K562 (cell line): ENCODE results near the gene TNNT3. TPM values are rescaled to one million over a fixed set of nuclear protein-coding genes. Genes with fewer than 3 reads are reported as not detected.

Experiments used
- ATAC-seq: fragments of 200-7000 bp; cut with Tn5 transposase; 3 replicates; pipeline ENCODE4 v1.9.1; 2020; ENCODE audit warnings: moderate library complexity
- BruUV-seq: library from RNA; stranded (reverse); fragments of 400-500 nt; replicated peaks from 2 replicates; lab custom pipeline; 2021; lab: Mats Ljungman, UMichigan
- CTCF ChIA-PET: fragments of 300-600 bp; formaldehyde crosslinking; extraction: SDS; loops from one replicate; lab custom pipeline; 2021; ENCODE audit warnings: low intra/inter-chr PET ratio; lab: Yijun Ruan, JAX
- POLR2A ChIA-PET: fragments of 300-600, 350-650 bp; sonication (Branson Sonifier 250); formaldehyde crosslinking; extraction: SDS; loops from one replicate; lab custom pipeline; 2021; ENCODE audit warnings: antibody characterized with exemption, inconsistent platforms; lab: Yijun Ruan, JAX
- DNase-seq, 4 experiments: peaks; one replicate each; pipeline versions ENCODE4 v3.0.0 to v3.0.0-alpha.2; 2011 to 2018; ENCODE audit warnings: low spot score in 3 of 4, mixed read lengths in 3 of 4; ENCODE audit errors: extremely low read depth in 1 of 4
- FAIRE-seq: peaks from 2 replicates; lab custom pipeline; 2011; peaks lifted over from hg19 to GRCh38; lab: Jason Lieb, UNC
- H2AFZ ChIP-seq: 2 replicates; pipeline ENCODE4 v1.6.0; 2011; ENCODE audit warnings: low read depth, low read length, control low read depth, inconsistent platforms
- H3K27ac ChIP-seq: fragments of 200-600 bp; 3 replicates; pipeline ENCODE4 v1.8.0; 2011; ENCODE audit warnings: low read depth, mild to moderate bottlenecking, control low read depth, inconsistent platforms, low read length, moderate library complexity, mixed read lengths; ENCODE audit errors: extremely low read depth
- H3K27me3 ChIP-seq, 2 experiments: fragments of 300-600 bp in 1 of 2; 2 replicates in 1 of 2; 3 replicates in 1 of 2; pipeline versions ENCODE4 v1.6.0 to v1.8.0; 2011; ENCODE audit warnings: inconsistent platforms in 2 of 2, low read length in 2 of 2, mild to moderate bottlenecking in 1 of 2, mixed read lengths in 1 of 2, moderate library complexity in 1 of 2; ENCODE audit not compliant: control insufficient read depth in 2 of 2, insufficient read depth in 2 of 2
- H3K36me3 ChIP-seq: fragments of 300-600 bp; 3 replicates; pipeline ENCODE4 v1.8.0; 2011; ENCODE audit warnings: mild to moderate bottlenecking, low read length, inconsistent platforms; ENCODE audit not compliant: control insufficient read depth, insufficient read depth
- H3K4me1 ChIP-seq, 2 experiments: fragments of 200-600 bp in 1 of 2; replicated peaks in 1 of 2; 2 replicates in 1 of 2; 3 replicates in 1 of 2; pipeline versions ENCODE4 v1.5.1 to v1.8.0; 2011; ENCODE audit warnings: inconsistent platforms in 2 of 2, low read length in 2 of 2, mild to moderate bottlenecking in 1 of 2, mixed read lengths in 1 of 2, moderate library complexity in 1 of 2; ENCODE audit not compliant: control insufficient read depth in 2 of 2, insufficient read depth in 2 of 2
- H3K4me2 ChIP-seq: 2 replicates; pipeline ENCODE4 v1.6.1; 2011; ENCODE audit warnings: low read length, control low read depth, inconsistent platforms, mixed read lengths; ENCODE audit not compliant: insufficient read depth
- H3K4me3 ChIP-seq: fragments of 200-600 bp; sonication (generic), shearing (Covaris generic); 2 replicates; pipeline ENCODE4 v1.5.1; 2016; ENCODE audit warnings: control low read depth, inconsistent platforms
- H3K79me2 ChIP-seq: fragments of 200-600 bp; 3 replicates; pipeline ENCODE4 v1.8.0; 2011; ENCODE audit warnings: low read length, inconsistent platforms; ENCODE audit not compliant: control insufficient read depth, insufficient read depth
- H3K9ac ChIP-seq, 2 experiments: 2 replicates each; pipeline versions ENCODE4 v1.6.0 to v1.6.1; 2011; ENCODE audit warnings: low read depth in 2 of 2, low read length in 2 of 2, control low read depth in 1 of 2, inconsistent platforms in 1 of 2, mild to moderate bottlenecking in 1 of 2, mixed read lengths in 1 of 2; ENCODE audit not compliant: insufficient read depth in 1 of 2
- H3K9me1 ChIP-seq: one replicate; pipeline ENCODE4 v1.6.0; 2011; ENCODE audit warnings: inconsistent platforms, mild to moderate bottlenecking, low read length, moderate library complexity; ENCODE audit not compliant: control insufficient read depth, insufficient read depth
- H3K9me3 ChIP-seq: replicated peaks from 2 replicates; pipeline ENCODE4 v1.5.1; 2011; ENCODE audit warnings: low read depth, low read length, inconsistent platforms; ENCODE audit not compliant: control insufficient read depth, insufficient read depth
- H4K20me1 ChIP-seq: replicated peaks from 2 replicates; pipeline ENCODE4 v1.6.1; 2011; ENCODE audit warnings: low read length, inconsistent platforms, mixed read lengths; ENCODE audit not compliant: control insufficient read depth, insufficient read depth
- FOXJ3 ChIP-seq: sonication (generic); formaldehyde crosslinking; IDR thresholded peaks from 2 replicates; pipeline ENCODE4 v1.4.0; 2020; ENCODE audit warnings: mild to moderate bottlenecking, missing genetic modification reagents
- HDAC1 ChIP-seq, 2 experiments: fragments of 450-650 bp; IDR thresholded peaks; 2 replicates each; pipeline ENCODE4 v1.6.1; 2016 to 2017; ENCODE audit warnings: inconsistent platforms in 1 of 2, mild to moderate bottlenecking in 1 of 2, moderate library complexity in 1 of 2
- MAFK ChIP-seq: IDR thresholded peaks from 2 replicates; pipeline ENCODE4 v1.6.1; 2011; ENCODE audit warnings: low read length, improper control_type of control experiment
- NCOR1 ChIP-seq: fragments of 450-650 bp; IDR thresholded peaks from 2 replicates; pipeline ENCODE4 v1.6.1; 2016; ENCODE audit warnings: mild to moderate bottlenecking, moderate library complexity
- PTRF ChIP-seq: fragments of 450-650 bp; IDR thresholded peaks from 2 replicates; pipeline ENCODE4 v1.6.1; 2016; ENCODE audit warnings: mild to moderate bottlenecking, missing genetic modification characterization, missing compliant biosample characterization
- SIN3A ChIP-seq, 2 experiments: fragments of 150-350 bp in 1 of 2; IDR thresholded peaks; 2 replicates each; pipeline ENCODE4 v1.6.1; 2011 to 2016; ENCODE audit warnings: borderline replicate concordance in 2 of 2, low read depth in 2 of 2, low read length in 2 of 2, mild to moderate bottlenecking in 2 of 2, moderate library complexity in 2 of 2; ENCODE audit not compliant: control insufficient read depth in 1 of 2
- SREBF2 ChIP-seq: sonication (generic); formaldehyde crosslinking; IDR thresholded peaks from 2 replicates; pipeline ENCODE4 v1.4.0; 2020; ENCODE audit warnings: mild to moderate bottlenecking, missing genetic modification reagents
- TFAM ChIP-seq: fragments of 250-450 bp; sonication (Bioruptor Pico); conservative IDR thresholded peaks from 2 replicates; pipeline ENCODE4 v1.5.0; 2021; ENCODE audit warnings: mild to moderate bottlenecking, moderate library complexity
- YBX1 ChIP-seq: fragments of 450-650 bp; IDR thresholded peaks from 2 replicates; pipeline ENCODE4 v1.7.1; 2016; ENCODE audit warnings: mild to moderate bottlenecking
- ZNF551 ChIP-seq: fragments of 250-450 bp; sonication (Bioruptor Pico); IDR thresholded peaks from 2 replicates; pipeline ENCODE4 v1.5.0; 2021; ENCODE audit warnings: mild to moderate bottlenecking, moderate library complexity
- WGBS: fragments of 100-300 bp; shearing (Covaris generic); methylation state at CpG from one replicate; pipeline ENCODE4 v1.1.6; 2016; ENCODE audit warnings: low coverage, mixed read lengths; ENCODE audit not compliant: insufficient coverage; ENCODE audit errors: missing lambda C conversion rate; 5-methylcytosine and 5-hydroxymethylcytosine counted together
- in situ Hi-C: fragments of 300-500 bp; cut with MboI; formaldehyde crosslinking; loops from 4 replicates; pipeline ENCODE4 v1.15.0; 2018; ENCODE audit warnings: inconsistent platforms, mixed read lengths
- intact Hi-C: fragments of 100-400 bp; cut with micrococcal nuclease; formaldehyde crosslinking; loops from 2 replicates; pipeline ENCODE4 v1.14.2; 2022
- polyA plus RNA-seq, 8 experiments: library from polyadenylated mRNA; depleted of rRNA in 4 of 8; stranded (reverse) in 5 of 8; unstranded in 3 of 8; fragments of >200 nt; fragmentation: Nextera tagmentation in 2 of 8; fragmentation: Illumina TruSeq in 1 of 8; extraction: Ambion mirVana in 2 of 8; extraction: Trizol in 1 of 8; gene quantifications; 2 replicates each; pipeline versions ENCODE4 v1.2.1 to v1.2.3, GENCODE V29; 2011 to 2014; ENCODE audit warnings: inconsistent platforms in 1 of 8, missing spikeins in 1 of 8
- total RNA-seq, 7 experiments: library from RNA; depleted of rRNA in 6 of 7; stranded (reverse); fragments of >200 nt in 6 of 7; fragmentation: Illumina TruSeq in 2 of 7; extraction: Trizol in 2 of 7; gene quantifications; 2 replicates each; pipeline versions ENCODE4 v1.2.1 to v1.2.3, GENCODE V29; 2011 to 2021; ENCODE audit warnings: low replicate concordance in 1 of 7
- TF ChIP-seq, protein P1 (sequence below): fragments of 250-450 bp; sonication (Bioruptor Pico); IDR thresholded peaks from 2 replicates; pipeline ENCODE4 v1.8.0; 2021; ENCODE audit warnings: mild to moderate bottlenecking, moderate library complexity
- TF ChIP-seq, protein P2 (sequence below): fragments of 250-450 bp; sonication (Bioruptor Pico); IDR thresholded peaks from 2 replicates; pipeline ENCODE4 v1.8.0; 2022; ENCODE audit warnings: moderate library complexity, mild to moderate bottlenecking, inconsistent platforms
- TF ChIP-seq, protein P3 (sequence below): fragments of 450-650 bp; IDR thresholded peaks from 2 replicates; pipeline ENCODE4 v1.7.0; 2016; ENCODE audit warnings: borderline replicate concordance
- TF ChIP-seq, protein P4 (sequence below): fragments of 250-450 bp; sonication (Bioruptor Pico); IDR thresholded peaks from 2 replicates; pipeline ENCODE4 v1.8.0; 2022; ENCODE audit warnings: inconsistent platforms

TNNT3 gene
- total and polyA plus RNA-seq, 9 of the 15 experiments (the other 6 are each of a cell fraction or from before 2014, with no cell fraction given): 0.10 TPM; not detected in 8

DNA sequence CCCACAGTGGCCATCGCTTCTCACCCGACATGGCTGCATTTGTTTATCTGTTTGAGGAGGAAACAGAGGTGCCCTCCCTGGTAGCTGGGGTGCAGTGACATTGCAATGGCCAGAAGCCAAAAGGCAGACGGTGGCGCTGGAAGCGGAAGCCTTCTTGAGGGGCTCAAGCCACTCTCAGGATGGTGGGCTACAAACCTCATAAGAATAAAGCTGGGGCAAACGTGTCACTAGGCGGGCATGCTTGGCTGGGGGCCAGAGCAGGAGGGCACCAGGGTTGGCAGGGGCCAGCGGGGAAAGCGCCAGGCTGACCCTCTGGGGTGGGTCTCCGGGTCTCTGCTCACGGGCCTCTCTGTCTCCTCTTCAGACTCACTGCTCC is 12.6 kb downstream of the TNNT3 start:
- Histone ChIP-seq H3K9me1 (no peaks in the 10 kb centered on the region), H3K79me2 (no peaks in the 10 kb centered on the region), H3K9ac (no peak overlapping the region), H2AFZ (no peak overlapping the region), H3K36me3 (no peaks in the 10 kb centered on the region), H3K27ac (no peak overlapping the region), H4K20me1 (peaks cover 17% of the 10 kb centered on the region; the same call in 1 of the 2 replicates), H3K27me3 (peaks cover 40 to 92% of the 10 kb centered on the region in 2 experiments; a peak in 4 of 5 replicates), H3K4me1 (peaks cover 0 to 41% of the 10 kb centered on the region in 2 experiments; a peak in 2 of 5 replicates), H3K9me3 (no peaks in the 10 kb centered on the region), H3K4me2 (no peak overlapping the region), H3K4me3 (no peak overlapping the region)
- BruUV-seq: no TSS peak
- ATAC-seq (no peak), FAIRE-seq (no peak), DNase-seq (no peak)
- in situ Hi-C loops: no loop called here
- ChIA-PET POLR2A (interaction anchor here (0.8 to 0.9 kb wide), 2 partner anchors 55 to 77 kb away, joined by 3 read pairs; no protein-coding TSS in a partner anchor), CTCF (no interaction called here)
- intact Hi-C loops: no loop called here
- TF ChIP-seq NCOR1 (no peak), PTRF (no peak), YBX1 (no peak), SIN3A (IDR thresholded peaks at IDR 0.05; ENCODE audit: borderline replicate concordance in 2 of 2, control insufficient read depth in 1 of 2, low read depth in 2 of 2, low read length in 2 of 2) (no peak), ZNF551 (CRISPR knock-in tag) (no peak), HDAC1 (IDR thresholded peaks at IDR 0.05) (no peak), FOXJ3 (CRISPR knock-in tag) (no peak), SREBF2 (CRISPR knock-in tag) (no peak), TFAM (CRISPR knock-in tag) (no peak), MAFK (no peak)
- TF ChIP-seq, protein P1, sequence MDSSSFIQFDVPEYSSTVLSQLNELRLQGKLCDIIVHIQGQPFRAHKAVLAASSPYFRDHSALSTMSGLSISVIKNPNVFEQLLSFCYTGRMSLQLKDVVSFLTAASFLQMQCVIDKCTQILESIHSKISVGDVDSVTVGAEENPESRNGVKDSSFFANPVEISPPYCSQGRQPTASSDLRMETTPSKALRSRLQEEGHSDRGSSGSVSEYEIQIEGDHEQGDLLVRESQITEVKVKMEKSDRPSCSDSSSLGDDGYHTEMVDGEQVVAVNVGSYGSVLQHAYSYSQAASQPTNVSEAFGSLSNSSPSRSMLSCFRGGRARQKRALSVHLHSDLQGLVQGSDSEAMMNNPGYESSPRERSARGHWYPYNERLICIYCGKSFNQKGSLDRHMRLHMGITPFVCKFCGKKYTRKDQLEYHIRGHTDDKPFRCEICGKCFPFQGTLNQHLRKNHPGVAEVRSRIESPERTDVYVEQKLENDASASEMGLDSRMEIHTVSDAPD (CRISPR knock-in tag): no peak
- TF ChIP-seq, protein P2, sequence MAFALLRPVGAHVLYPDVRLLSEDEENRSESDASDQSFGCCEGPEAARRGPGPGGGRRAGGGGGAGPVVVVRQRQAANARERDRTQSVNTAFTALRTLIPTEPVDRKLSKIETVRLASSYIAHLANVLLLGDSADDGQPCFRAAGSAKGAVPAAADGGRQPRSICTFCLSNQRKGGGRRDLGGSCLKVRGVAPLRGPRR: no peak
- TF ChIP-seq, protein P3, sequence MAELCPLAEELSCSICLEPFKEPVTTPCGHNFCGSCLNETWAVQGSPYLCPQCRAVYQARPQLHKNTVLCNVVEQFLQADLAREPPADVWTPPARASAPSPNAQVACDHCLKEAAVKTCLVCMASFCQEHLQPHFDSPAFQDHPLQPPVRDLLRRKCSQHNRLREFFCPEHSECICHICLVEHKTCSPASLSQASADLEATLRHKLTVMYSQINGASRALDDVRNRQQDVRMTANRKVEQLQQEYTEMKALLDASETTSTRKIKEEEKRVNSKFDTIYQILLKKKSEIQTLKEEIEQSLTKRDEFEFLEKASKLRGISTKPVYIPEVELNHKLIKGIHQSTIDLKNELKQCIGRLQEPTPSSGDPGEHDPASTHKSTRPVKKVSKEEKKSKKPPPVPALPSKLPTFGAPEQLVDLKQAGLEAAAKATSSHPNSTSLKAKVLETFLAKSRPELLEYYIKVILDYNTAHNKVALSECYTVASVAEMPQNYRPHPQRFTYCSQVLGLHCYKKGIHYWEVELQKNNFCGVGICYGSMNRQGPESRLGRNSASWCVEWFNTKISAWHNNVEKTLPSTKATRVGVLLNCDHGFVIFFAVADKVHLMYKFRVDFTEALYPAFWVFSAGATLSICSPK: no peak
- TF ChIP-seq, protein P4, sequence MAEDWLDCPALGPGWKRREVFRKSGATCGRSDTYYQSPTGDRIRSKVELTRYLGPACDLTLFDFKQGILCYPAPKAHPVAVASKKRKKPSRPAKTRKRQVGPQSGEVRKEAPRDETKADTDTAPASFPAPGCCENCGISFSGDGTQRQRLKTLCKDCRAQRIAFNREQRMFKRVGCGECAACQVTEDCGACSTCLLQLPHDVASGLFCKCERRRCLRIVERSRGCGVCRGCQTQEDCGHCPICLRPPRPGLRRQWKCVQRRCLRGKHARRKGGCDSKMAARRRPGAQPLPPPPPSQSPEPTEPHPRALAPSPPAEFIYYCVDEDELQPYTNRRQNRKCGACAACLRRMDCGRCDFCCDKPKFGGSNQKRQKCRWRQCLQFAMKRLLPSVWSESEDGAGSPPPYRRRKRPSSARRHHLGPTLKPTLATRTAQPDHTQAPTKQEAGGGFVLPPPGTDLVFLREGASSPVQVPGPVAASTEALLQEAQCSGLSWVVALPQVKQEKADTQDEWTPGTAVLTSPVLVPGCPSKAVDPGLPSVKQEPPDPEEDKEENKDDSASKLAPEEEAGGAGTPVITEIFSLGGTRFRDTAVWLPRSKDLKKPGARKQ (CRISPR knock-in tag): no peak
- WGBS: 9% methylated on average over 7 of the region's 11 CpGs
